NB4 (cell line): ENCODE results near the gene DPP10.

Source experiments
- DNase-seq: peaks from one replicate; pipeline ENCODE4 v3.0.0; 2010; ENCODE audit warnings: low read depth
- H3K4me3 ChIP-seq: one replicate; pipeline ENCODE4 v1.5.1; 2011; ENCODE audit warnings: mild to moderate bottlenecking, low read depth, low read length, moderate library complexity
- MAX ChIP-seq: IDR thresholded peaks from 2 replicates; pipeline ENCODE4 v1.6.1; 2011; ENCODE audit warnings: low read depth, low read length
- MYC ChIP-seq: IDR thresholded peaks from 2 replicates; pipeline ENCODE4 v1.6.1; 2011; ENCODE audit warnings: low read depth, low read length
- POLR2A ChIP-seq: IDR thresholded peaks from 2 replicates; pipeline ENCODE4 v1.6.1; 2011; ENCODE audit warnings: mild to moderate bottlenecking; ENCODE audit not compliant: insufficient read length; ENCODE audit errors: extremely low read depth
- TF ChIP-seq, protein P1 (sequence below): IDR thresholded peaks from one replicate; pipeline ENCODE4 v1.5.1; 2012; ENCODE audit warnings: low read depth, low read length

Gene DPP10

GRCh38 chr2:115652652-115653051, 1210.2 kb downstream of the DPP10 start:
- TF ChIP-seq MYC (no peak), MAX (no peak), POLR2A (no peak)
- TF ChIP-seq, protein P1, sequence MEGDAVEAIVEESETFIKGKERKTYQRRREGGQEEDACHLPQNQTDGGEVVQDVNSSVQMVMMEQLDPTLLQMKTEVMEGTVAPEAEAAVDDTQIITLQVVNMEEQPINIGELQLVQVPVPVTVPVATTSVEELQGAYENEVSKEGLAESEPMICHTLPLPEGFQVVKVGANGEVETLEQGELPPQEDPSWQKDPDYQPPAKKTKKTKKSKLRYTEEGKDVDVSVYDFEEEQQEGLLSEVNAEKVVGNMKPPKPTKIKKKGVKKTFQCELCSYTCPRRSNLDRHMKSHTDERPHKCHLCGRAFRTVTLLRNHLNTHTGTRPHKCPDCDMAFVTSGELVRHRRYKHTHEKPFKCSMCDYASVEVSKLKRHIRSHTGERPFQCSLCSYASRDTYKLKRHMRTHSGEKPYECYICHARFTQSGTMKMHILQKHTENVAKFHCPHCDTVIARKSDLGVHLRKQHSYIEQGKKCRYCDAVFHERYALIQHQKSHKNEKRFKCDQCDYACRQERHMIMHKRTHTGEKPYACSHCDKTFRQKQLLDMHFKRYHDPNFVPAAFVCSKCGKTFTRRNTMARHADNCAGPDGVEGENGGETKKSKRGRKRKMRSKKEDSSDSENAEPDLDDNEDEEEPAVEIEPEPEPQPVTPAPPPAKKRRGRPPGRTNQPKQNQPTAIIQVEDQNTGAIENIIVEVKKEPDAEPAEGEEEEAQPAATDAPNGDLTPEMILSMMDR: no peak
- DNase-seq: no peak
- H3K4me3 ChIP-seq: no peak overlapping the region

- H3K4me3 ChIP-seq: no peak overlapping the region
- TF ChIP-seq MAX: no peak
- TF ChIP-seq MYC: no peak
- TF ChIP-seq, protein P1: no peak
- no peak for TF ChIP-seq POLR2A
- no peak for DNase-seq
Observed at GRCh38 chr2:115654362-115654761, 1211.9 kb downstream of the DPP10 start.

- TF ChIP-seq MAX (no peak), MYC (no peak), POLR2A (no peak)
- TF ChIP-seq, protein P1: no peak
- no peak for DNase-seq
- H3K4me3 ChIP-seq: no peak overlapping the region
Observed at GRCh38 chr2:115678129-115678528, 1235.7 kb downstream of the DPP10 start.

- DNase-seq: no peak
- TF ChIP-seq POLR2A: no peak
- TF ChIP-seq MYC: no peak
- TF ChIP-seq MAX: no peak
- TF ChIP-seq, protein P1: no peak
- H3K4me3 ChIP-seq: no peak overlapping the region
Observed at GRCh38 chr2:115684345-115684744, 1241.9 kb downstream of the DPP10 start.

DNA sequence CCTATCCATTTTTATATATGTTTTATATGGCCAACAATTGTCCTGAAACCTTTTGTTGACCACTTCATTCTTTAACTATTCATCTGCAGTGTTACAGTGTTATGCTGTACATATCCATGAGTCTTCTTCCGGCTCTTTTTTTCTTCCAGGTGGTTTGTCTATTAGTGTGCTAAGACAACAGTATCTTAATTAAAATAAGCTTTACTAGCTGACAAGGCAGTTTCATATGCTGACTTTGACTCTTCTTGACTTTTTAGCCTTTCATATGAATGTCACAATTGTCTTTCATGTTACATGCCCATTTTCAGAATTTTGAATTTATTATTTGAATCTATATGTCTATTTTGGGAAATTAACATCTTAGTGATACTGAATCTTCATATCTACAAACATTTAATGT, 1249.0 kb downstream of the DPP10 start:
- TF ChIP-seq MAX (no peak), MYC (no peak), POLR2A (no peak)
- TF ChIP-seq, protein P1: no peak
- H3K4me3 ChIP-seq: no peak overlapping the region
- DNase-seq: no peak

GRCh38 chr2:115694651-115695050, 1252.2 kb downstream of the DPP10 start:
- TF ChIP-seq MAX (no peak), POLR2A (no peak)
- TF ChIP-seq, protein P1: no peak
- H3K4me3 ChIP-seq: no peak overlapping the region
- DNase-seq: no peak
